ENCODE data around the gene GANAB.

DNA sequence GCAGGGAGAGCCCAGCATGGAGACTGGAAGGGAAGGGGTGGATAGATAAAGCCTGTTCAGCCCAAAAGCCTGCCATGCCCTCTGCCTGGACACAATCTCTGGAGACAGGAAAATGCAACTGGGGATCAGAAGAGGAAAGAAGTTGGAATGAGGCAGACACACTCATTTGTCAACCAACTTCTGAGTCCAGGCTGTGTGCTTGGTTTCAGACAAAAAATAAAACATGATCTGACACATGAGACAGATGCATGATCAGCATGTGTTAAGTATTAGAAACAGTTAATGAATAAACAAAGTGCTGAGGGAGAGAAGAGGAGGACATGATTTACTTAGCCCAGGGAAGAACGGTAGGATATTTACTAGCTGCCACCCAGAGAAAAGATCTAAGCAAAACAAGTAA is 42.1 kb upstream of the GANAB start:
- TF ChIP-seq, protein P1, sequence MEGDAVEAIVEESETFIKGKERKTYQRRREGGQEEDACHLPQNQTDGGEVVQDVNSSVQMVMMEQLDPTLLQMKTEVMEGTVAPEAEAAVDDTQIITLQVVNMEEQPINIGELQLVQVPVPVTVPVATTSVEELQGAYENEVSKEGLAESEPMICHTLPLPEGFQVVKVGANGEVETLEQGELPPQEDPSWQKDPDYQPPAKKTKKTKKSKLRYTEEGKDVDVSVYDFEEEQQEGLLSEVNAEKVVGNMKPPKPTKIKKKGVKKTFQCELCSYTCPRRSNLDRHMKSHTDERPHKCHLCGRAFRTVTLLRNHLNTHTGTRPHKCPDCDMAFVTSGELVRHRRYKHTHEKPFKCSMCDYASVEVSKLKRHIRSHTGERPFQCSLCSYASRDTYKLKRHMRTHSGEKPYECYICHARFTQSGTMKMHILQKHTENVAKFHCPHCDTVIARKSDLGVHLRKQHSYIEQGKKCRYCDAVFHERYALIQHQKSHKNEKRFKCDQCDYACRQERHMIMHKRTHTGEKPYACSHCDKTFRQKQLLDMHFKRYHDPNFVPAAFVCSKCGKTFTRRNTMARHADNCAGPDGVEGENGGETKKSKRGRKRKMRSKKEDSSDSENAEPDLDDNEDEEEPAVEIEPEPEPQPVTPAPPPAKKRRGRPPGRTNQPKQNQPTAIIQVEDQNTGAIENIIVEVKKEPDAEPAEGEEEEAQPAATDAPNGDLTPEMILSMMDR (conservative IDR thresholded peaks at IDR 0.05; ENCODE audit: low read depth in 2 of 2) = no peak
- TF ChIP-seq EZH2 (IDR thresholded peaks at IDR 0.05; ENCODE audit: low read depth, unreplicated experiment) (no peak), POLR2AphosphoS5 (IDR thresholded peaks at IDR 0.05; ENCODE audit: low read depth) (no peak), CREB1 (CRISPR knock-in tag; IDR thresholded peaks at IDR 0.05; ENCODE audit: low read depth) (no peak), JUNB (IDR thresholded peaks at IDR 0.05; ENCODE audit: unreplicated experiment) (no peak), EZH2phosphoT487 (IDR thresholded peaks at IDR 0.05; ENCODE audit: unreplicated experiment) (no peak), ZNF114 (CRISPR knock-in tag; IDR thresholded peaks at IDR 0.05) (no peak), NANOG (IDR thresholded peaks at IDR 0.05; ENCODE audit: borderline replicate concordance) (no peak)
- TF ChIP-seq, protein P2, sequence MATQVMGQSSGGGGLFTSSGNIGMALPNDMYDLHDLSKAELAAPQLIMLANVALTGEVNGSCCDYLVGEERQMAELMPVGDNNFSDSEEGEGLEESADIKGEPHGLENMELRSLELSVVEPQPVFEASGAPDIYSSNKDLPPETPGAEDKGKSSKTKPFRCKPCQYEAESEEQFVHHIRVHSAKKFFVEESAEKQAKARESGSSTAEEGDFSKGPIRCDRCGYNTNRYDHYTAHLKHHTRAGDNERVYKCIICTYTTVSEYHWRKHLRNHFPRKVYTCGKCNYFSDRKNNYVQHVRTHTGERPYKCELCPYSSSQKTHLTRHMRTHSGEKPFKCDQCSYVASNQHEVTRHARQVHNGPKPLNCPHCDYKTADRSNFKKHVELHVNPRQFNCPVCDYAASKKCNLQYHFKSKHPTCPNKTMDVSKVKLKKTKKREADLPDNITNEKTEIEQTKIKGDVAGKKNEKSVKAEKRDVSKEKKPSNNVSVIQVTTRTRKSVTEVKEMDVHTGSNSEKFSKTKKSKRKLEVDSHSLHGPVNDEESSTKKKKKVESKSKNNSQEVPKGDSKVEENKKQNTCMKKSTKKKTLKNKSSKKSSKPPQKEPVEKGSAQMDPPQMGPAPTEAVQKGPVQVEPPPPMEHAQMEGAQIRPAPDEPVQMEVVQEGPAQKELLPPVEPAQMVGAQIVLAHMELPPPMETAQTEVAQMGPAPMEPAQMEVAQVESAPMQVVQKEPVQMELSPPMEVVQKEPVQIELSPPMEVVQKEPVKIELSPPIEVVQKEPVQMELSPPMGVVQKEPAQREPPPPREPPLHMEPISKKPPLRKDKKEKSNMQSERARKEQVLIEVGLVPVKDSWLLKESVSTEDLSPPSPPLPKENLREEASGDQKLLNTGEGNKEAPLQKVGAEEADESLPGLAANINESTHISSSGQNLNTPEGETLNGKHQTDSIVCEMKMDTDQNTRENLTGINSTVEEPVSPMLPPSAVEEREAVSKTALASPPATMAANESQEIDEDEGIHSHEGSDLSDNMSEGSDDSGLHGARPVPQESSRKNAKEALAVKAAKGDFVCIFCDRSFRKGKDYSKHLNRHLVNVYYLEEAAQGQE (IDR thresholded peaks at IDR 0.05; ENCODE audit: unreplicated experiment) = no peak

All from GM23338 (cell line).